HL-60 (cell line): ENCODE data around the gene DUSP2.

Experiments
- POLR2AphosphoS5 ChIP-seq: IDR thresholded peaks from 2 replicates; pipeline ENCODE4 v1.6.1; 2012; ENCODE audit warnings: low read depth
- TF ChIP-seq, protein P1 (sequence below): IDR thresholded peaks from one replicate; pipeline ENCODE4 v1.5.1; 2011; ENCODE audit warnings: low read length, control low read depth, inconsistent platforms; ENCODE audit not compliant: insufficient read depth

DNA sequence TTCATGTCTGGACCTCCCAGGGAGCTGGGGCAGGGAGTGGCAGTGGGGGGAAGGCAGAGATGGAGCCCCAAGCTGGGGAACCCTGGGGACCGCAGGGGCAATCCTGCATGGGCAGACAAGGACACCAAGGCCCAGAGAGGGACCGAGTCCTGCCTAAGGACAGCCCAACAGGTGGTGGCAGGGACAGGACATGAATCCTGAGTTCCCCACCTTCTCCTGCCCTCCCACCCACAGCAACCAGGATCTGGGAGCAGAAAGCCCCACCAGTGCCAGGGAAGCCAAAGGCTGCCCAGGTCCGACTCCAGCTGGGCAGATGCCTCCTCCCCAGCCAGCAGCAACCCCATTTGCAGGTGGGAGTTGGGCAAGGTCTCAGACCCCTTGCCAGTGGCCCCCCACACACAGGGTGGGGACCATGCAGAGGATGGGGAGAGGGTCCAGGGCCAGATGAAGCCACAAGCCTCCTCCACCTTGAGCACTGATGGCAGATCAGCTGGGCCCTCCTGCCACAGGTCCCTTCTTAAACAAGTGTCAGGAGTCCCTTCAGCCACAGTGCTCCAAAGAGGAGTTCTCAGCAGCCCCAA is 35.2 kb downstream of the DUSP2 start:
- TF ChIP-seq, protein P1, sequence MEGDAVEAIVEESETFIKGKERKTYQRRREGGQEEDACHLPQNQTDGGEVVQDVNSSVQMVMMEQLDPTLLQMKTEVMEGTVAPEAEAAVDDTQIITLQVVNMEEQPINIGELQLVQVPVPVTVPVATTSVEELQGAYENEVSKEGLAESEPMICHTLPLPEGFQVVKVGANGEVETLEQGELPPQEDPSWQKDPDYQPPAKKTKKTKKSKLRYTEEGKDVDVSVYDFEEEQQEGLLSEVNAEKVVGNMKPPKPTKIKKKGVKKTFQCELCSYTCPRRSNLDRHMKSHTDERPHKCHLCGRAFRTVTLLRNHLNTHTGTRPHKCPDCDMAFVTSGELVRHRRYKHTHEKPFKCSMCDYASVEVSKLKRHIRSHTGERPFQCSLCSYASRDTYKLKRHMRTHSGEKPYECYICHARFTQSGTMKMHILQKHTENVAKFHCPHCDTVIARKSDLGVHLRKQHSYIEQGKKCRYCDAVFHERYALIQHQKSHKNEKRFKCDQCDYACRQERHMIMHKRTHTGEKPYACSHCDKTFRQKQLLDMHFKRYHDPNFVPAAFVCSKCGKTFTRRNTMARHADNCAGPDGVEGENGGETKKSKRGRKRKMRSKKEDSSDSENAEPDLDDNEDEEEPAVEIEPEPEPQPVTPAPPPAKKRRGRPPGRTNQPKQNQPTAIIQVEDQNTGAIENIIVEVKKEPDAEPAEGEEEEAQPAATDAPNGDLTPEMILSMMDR, result no peak
- no peak for TF ChIP-seq POLR2AphosphoS5
